CD4-positive, CD25-positive, alpha-beta regulatory T cell (primary cell): ENCODE measurements around the gene DPYD. TPM values are rescaled to one million over a fixed set of nuclear protein-coding genes. Genes with fewer than 3 reads are reported as not detected.
A peak's percentile ranks its signal among the peaks of the same experiment; 100 is the strongest.

Source experiments
- ATAC-seq, 2 donors: fragments of 150-1000 bp; cut with Tn5 transposase; one replicate each; pipeline ENCODE4 v1.10.0; 2021; ENCODE audit warnings: low read depth in 2 of 2, moderate number of reproducible peaks in 2 of 2, moderate library complexity in 1 of 2
- DNase-seq, 3 donors: peaks; one replicate each; pipeline versions ENCODE4 v3.0.0 to v3.0.0-alpha.2; 2012 to 2022; ENCODE audit warnings: mixed read lengths in 1 of 3
- H3K27ac ChIP-seq: one replicate; pipeline ENCODE4 v1.7.0; 2013; ENCODE audit warnings: mild to moderate bottlenecking, low read length; ENCODE audit not compliant: insufficient read depth, poor library complexity, severe bottlenecking
- H3K27me3 ChIP-seq: one replicate; pipeline ENCODE4 v1.7.0; 2013; ENCODE audit warnings: low read length; ENCODE audit not compliant: control insufficient read depth, insufficient read depth
- H3K36me3 ChIP-seq: one replicate; pipeline ENCODE4 v1.7.0; 2013; ENCODE audit warnings: mild to moderate bottlenecking, low read length, moderate library complexity; ENCODE audit not compliant: control insufficient read depth, insufficient read depth
- H3K4me1 ChIP-seq: 2 replicates; pipeline ENCODE4 v1.7.0; 2013; ENCODE audit warnings: mild to moderate bottlenecking, low read length; ENCODE audit not compliant: insufficient read depth, control insufficient read depth, poor library complexity, severe bottlenecking
- H3K4me3 ChIP-seq: one replicate; pipeline ENCODE4 v1.7.0; 2013; ENCODE audit warnings: low read depth, mild to moderate bottlenecking, low read length, moderate library complexity
- H3K9me3 ChIP-seq, 2 experiments: 1 replicate in 1 of 2; 2 replicates in 1 of 2; pipeline ENCODE4 v1.7.0; 2013; ENCODE audit warnings: low read length in 2 of 2, mild to moderate bottlenecking in 1 of 2, moderate library complexity in 1 of 2; ENCODE audit not compliant: control insufficient read depth in 2 of 2
- H3K27ac Mint-ChIP-seq, 3 donors: one replicate each; pipeline ENCODE4 v1.8.0; 2020 to 2022; ENCODE audit warnings: mild to moderate bottlenecking in 3 of 3, mixed read lengths in 3 of 3, moderate library complexity in 2 of 3
- H3K27me3 Mint-ChIP-seq: one replicate; pipeline ENCODE4 v1.8.0; 2022; ENCODE audit warnings: mild to moderate bottlenecking, mixed read lengths
- H3K36me3 Mint-ChIP-seq: one replicate; pipeline ENCODE4 v1.8.0; 2020; ENCODE audit warnings: mixed read lengths
- H3K4me1 Mint-ChIP-seq, 4 donors: one replicate each; pipeline ENCODE4 v1.8.0; 2020 to 2022; ENCODE audit warnings: mixed read lengths in 4 of 4, mild to moderate bottlenecking in 1 of 4
- H3K4me3 Mint-ChIP-seq, 4 donors: one replicate each; pipeline ENCODE4 v1.8.0; 2020 to 2022; ENCODE audit warnings: mild to moderate bottlenecking in 4 of 4, mixed read lengths in 4 of 4, moderate library complexity in 3 of 4
- H3K9me3 Mint-ChIP-seq, 7 donors: one replicate each; pipeline ENCODE4 v1.8.0; 2020 to 2022; ENCODE audit warnings: mixed read lengths in 7 of 7, mild to moderate bottlenecking in 3 of 7, moderate library complexity in 2 of 7
- polyA plus RNA-seq, 4 donors: library from polyadenylated mRNA; unstranded; fragments of 300-500 nt; fragmentation: Illumina TruSeq; gene quantifications; one replicate each; pipeline ENCODE4 v1.2.3, GENCODE V29; 2021
- total RNA-seq: library from RNA; stranded (reverse); gene quantifications from one replicate; pipeline ENCODE4 v1.2.3, GENCODE V29; 2022

DPYD gene
- total and polyA plus RNA-seq, 5 donors from 2014 or later, result 47.6 to 87.3 (median 55.2) TPM

DNA sequence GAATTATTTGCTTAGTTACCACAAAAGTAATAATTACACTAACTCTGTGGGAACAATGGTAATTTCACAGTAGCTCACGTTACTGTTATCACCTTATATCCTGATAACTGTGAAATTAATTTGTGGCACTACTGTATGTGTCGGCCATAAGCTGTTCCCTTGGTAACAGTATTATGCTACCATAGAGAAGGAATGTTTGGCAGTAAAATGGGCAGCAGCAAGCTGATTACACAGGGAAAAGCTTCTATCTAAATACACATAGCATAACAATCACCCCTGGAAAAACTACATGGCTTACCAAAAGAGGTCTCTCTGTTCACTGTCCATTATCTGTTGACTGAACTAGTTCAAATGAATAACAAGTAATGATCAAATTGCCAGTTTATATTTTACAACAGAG lies 124.1 kb downstream of the DPYD start:
- Histone ChIP-seq H3K4me1 (no peaks in the 10 kb centered on the region), H3K27me3 (no peaks in the 10 kb centered on the region), H3K4me3 (no peak overlapping the region), H3K9me3 (no peaks in the 10 kb centered on the region), H3K36me3 (peaks cover 2% of the 10 kb centered on the region), H3K27ac (no peak overlapping the region)
- H3K27ac Mint-ChIP-seq, result no peak overlapping the region
- peaks cover 23% of the 10 kb centered on the region for H3K36me3 Mint-ChIP-seq
- no peak overlapping the region for H3K4me3 Mint-ChIP-seq
- no peaks in the 10 kb centered on the region for H3K9me3 Mint-ChIP-seq
- H3K4me1 Mint-ChIP-seq, result peaks cover 10 to 32% (median 21%) of the 10 kb centered on the region in 4 donors
- DNase-seq, result no peak
- ATAC-seq, result no peak
- H3K27me3 Mint-ChIP-seq, result no peaks in the 10 kb centered on the region

DNA sequence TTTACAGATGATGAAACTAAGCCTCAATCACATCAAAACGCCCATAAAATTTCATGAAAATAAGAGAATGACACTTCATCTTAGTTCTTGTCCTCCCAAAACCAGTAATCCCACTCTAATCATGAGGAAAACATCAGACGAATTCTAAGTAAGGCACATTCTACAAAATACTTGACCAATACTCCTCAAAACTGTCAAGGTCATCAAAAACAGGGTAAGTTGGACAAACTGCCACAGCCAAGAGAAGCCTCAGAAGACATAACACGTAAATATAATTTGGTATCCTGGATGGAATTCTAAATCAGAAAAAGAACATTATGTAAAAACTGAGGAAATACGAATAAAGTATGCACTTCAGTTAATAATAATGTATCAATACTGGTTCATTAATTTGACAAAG lies 128.2 kb downstream of the DPYD start:
- ATAC-seq (no peak), DNase-seq (no peak)
- Histone ChIP-seq H3K27me3 (no peaks in the 10 kb centered on the region), H3K4me3 (no peak overlapping the region), H3K9me3 (no peaks in the 10 kb centered on the region), H3K36me3 (peaks cover 2% of the 10 kb centered on the region), H3K27ac (no peak overlapping the region), H3K4me1 (peaks cover 23% of the 10 kb centered on the region)
- no peaks in the 10 kb centered on the region for H3K27me3 Mint-ChIP-seq
- peaks cover 36 to 60% (median 39%) of the 10 kb centered on the region in 4 donors for H3K4me1 Mint-ChIP-seq
- peak overlapping the region in 1 of 4 donors; percentile 66 for H3K4me3 Mint-ChIP-seq
- H3K36me3 Mint-ChIP-seq, result peaks cover 11% of the 10 kb centered on the region
- H3K9me3 Mint-ChIP-seq, result no peaks in the 10 kb centered on the region
- no peak overlapping the region for H3K27ac Mint-ChIP-seq

DNA sequence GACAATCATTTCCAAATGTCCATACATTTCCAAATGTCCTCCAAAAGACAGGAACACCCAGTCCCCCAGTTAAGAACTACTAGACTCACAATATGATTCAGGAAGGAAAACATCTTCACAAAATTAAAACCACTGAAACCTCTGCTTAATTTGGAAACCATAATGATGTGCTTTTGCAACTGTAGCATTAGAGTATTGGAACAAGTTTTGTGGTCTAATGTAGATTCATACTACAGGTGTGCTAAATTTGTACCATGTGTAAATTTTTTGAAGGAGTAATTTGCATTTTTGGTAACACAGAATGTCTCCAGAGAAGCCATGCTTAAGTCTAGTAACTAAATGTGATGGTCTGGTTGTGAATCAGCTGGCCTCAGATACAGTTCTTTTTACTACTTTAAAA lies 129.6 kb downstream of the DPYD start:
- Histone ChIP-seq H3K4me1 (peaks cover 23% of the 10 kb centered on the region), H3K4me3 (no peak overlapping the region), H3K9me3 (no peaks in the 10 kb centered on the region), H3K36me3 (no peaks in the 10 kb centered on the region), H3K27ac (no peak overlapping the region), H3K27me3 (no peaks in the 10 kb centered on the region)
- no peaks in the 10 kb centered on the region for H3K9me3 Mint-ChIP-seq
- peaks cover 34 to 52% (median 35%) of the 10 kb centered on the region in 4 donors for H3K4me1 Mint-ChIP-seq
- peak overlapping the region in 2 of 4 donors; percentile 10 to 47 for H3K4me3 Mint-ChIP-seq
- ATAC-seq, result no peak
- peak in 1 of 3 donors; percentile 7 for DNase-seq
- peaks cover 8% of the 10 kb centered on the region for H3K36me3 Mint-ChIP-seq
- H3K27ac Mint-ChIP-seq, result peak overlapping the region in 1 of 3 donors; percentile 48
- H3K27me3 Mint-ChIP-seq, result no peaks in the 10 kb centered on the region

DNA sequence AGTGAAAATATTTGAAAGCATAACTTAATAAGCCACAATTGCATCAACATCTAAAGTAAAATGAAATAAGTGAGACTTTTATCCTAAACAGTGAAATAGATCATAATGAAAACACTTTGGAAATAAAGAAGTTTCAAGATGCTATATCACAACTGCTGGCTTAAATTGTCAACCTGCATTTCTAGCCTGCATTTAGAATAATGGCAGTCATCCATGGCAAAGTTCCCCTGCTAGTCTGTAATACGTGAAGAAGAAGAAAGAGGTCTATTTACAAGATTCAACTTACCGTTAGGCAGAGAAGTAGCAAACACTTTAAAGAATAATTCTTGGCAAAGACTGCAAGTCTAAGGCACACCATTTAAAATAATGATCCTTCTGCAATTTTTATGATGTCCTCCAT lies 133.6 kb downstream of the DPYD start:
- H3K4me3 Mint-ChIP-seq, result no peak overlapping the region
- H3K4me3 ChIP-seq, result no peak overlapping the region
- no peak overlapping the region for H3K27ac ChIP-seq
- H3K4me1 ChIP-seq, result peaks cover 23% of the 10 kb centered on the region
- H3K27me3 ChIP-seq, result no peaks in the 10 kb centered on the region
- H3K9me3 Mint-ChIP-seq, result no peaks in the 10 kb centered on the region
- DNase-seq (no peak), ATAC-seq (no peak)
- H3K36me3 Mint-ChIP-seq, result peaks cover 3% of the 10 kb centered on the region
- H3K27ac Mint-ChIP-seq, result no peak overlapping the region
- no peaks in the 10 kb centered on the region for H3K27me3 Mint-ChIP-seq
- peaks cover 31 to 53% (median 37%) of the 10 kb centered on the region in 4 donors for H3K4me1 Mint-ChIP-seq
- H3K36me3 ChIP-seq, result peaks cover 4% of the 10 kb centered on the region
- no peaks in the 10 kb centered on the region for H3K9me3 ChIP-seq

DNA sequence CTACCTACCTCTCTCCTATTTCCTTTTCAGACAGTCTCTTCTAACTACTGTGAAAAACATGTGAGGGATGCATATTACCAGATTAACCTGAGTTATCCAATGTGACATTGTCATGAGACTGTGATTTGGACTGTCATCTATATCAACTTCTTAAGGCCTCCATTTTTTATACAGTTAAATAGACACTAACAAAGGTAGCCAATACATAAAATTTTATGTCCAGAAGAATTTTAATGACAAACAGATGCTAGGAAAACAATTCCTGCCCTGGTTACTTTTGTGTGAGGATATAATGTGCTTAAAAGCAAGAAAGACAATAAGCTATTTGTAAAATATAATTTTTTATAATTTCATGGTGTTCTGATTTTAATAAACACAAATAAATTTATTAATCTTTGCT lies 136.2 kb downstream of the DPYD start:
- Histone ChIP-seq H3K36me3 (peaks cover 4% of the 10 kb centered on the region), H3K27ac (no peak overlapping the region), H3K4me3 (no peak overlapping the region), H3K4me1 (peaks cover 7% of the 10 kb centered on the region), H3K9me3 (no peaks in the 10 kb centered on the region), H3K27me3 (no peaks in the 10 kb centered on the region)
- DNase-seq (no peak), ATAC-seq (no peak)
- Mint-ChIP-seq H3K4me1 (peaks cover 14 to 35% (median 22%) of the 10 kb centered on the region in 4 donors), H3K27ac (no peak overlapping the region), H3K27me3 (no peaks in the 10 kb centered on the region), H3K9me3 (no peaks in the 10 kb centered on the region), H3K4me3 (no peak overlapping the region), H3K36me3 (no peaks in the 10 kb centered on the region)

DNA sequence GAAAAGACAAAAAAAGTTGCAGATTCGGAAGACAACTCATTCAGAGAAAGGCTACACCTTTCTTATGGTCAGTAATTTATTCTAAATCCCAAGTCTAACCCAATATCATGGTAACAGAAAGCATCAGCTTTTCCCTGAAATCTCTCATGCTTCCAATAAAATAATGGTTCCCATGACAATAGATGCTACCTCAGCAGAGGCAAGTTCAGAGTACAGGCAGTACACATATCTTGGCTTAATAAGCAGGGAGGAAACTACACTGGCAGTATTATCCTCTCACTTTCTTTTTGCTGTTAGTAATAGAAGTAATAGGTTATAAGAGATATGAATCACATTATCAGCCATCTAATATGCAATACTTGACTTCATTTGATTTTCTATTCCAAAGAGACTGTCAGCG lies 137.1 kb downstream of the DPYD start:
- DNase-seq (no peak), ATAC-seq (no peak)
- Histone ChIP-seq H3K4me3 (no peak overlapping the region), H3K27ac (no peak overlapping the region), H3K27me3 (no peaks in the 10 kb centered on the region), H3K4me1 (no peaks in the 10 kb centered on the region), H3K36me3 (peaks cover 4% of the 10 kb centered on the region), H3K9me3 (no peaks in the 10 kb centered on the region)
- no peaks in the 10 kb centered on the region for H3K27me3 Mint-ChIP-seq
- H3K36me3 Mint-ChIP-seq, result no peaks in the 10 kb centered on the region
- H3K4me1 Mint-ChIP-seq, result peaks cover 9 to 27% (median 19%) of the 10 kb centered on the region in 4 donors
- H3K9me3 Mint-ChIP-seq, result no peaks in the 10 kb centered on the region
- H3K4me3 Mint-ChIP-seq, result no peak overlapping the region
- no peak overlapping the region for H3K27ac Mint-ChIP-seq

DNA sequence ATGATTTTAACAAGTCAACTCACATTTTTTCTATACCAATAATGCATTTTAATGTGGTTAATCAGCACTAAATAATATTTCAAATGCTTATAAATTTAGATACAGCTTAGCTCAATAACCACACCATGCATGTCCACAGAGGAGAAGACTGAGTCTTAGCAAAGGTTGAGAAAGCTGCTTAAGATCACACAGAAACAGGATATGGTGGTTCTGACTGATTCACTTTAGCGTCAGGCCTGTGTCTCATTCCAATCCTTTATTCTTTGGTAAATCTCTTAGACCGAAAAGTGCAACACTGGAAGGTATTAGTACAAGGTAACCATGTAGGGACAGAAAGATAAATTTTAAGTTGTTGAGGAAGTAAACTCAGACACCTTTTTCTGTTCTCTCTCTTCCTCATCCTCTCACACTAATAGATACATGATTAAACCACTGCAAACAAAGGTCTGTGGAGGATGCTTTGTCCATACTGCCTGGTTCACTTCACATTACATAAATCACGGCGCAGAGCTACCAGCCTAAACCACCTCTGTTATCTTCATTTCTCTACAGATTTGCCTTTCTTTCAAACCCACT lies 139.0 kb downstream of the DPYD start:
- peaks cover 8% of the 10 kb centered on the region for H3K36me3 Mint-ChIP-seq
- no peak overlapping the region for H3K27ac Mint-ChIP-seq
- Histone ChIP-seq H3K36me3 (peaks cover 4% of the 10 kb centered on the region), H3K27ac (no peak overlapping the region), H3K4me1 (no peaks in the 10 kb centered on the region), H3K27me3 (no peaks in the 10 kb centered on the region), H3K4me3 (no peak overlapping the region), H3K9me3 (no peaks in the 10 kb centered on the region)
- peaks cover 9 to 20% (median 19%) of the 10 kb centered on the region in 4 donors for H3K4me1 Mint-ChIP-seq
- ATAC-seq (no peak), DNase-seq (peak in 1 of 3 donors; percentile 5)
- H3K4me3 Mint-ChIP-seq, result no peak overlapping the region
- no peaks in the 10 kb centered on the region for H3K9me3 Mint-ChIP-seq
- no peaks in the 10 kb centered on the region for H3K27me3 Mint-ChIP-seq

DNA sequence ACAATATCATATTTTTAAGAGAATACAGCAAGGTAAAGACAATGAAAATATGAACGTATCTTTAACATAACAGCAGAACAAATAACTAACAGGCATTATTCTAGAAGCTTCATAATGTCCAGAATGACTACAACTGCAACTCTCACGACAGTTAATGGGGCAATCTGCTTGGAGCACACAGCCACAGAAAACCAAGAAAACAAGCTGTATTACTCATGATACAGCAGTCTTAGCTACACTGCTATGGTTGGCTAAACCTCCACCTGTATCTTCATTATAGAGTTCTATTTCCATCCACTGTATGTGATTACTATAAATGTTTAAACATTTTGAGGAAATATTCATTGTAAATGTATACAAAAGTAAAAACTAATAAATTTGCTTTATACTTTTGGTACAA lies 139.9 kb downstream of the DPYD start:
- H3K4me3 Mint-ChIP-seq, result no peak overlapping the region
- Histone ChIP-seq H3K27me3 (no peaks in the 10 kb centered on the region), H3K36me3 (peaks cover 4% of the 10 kb centered on the region), H3K4me1 (no peaks in the 10 kb centered on the region), H3K27ac (no peak overlapping the region), H3K9me3 (no peaks in the 10 kb centered on the region), H3K4me3 (no peak overlapping the region)
- no peak for DNase-seq
- no peaks in the 10 kb centered on the region for H3K9me3 Mint-ChIP-seq
- H3K36me3 Mint-ChIP-seq, result peaks cover 14% of the 10 kb centered on the region
- H3K27me3 Mint-ChIP-seq, result no peaks in the 10 kb centered on the region
- ATAC-seq, result no peak
- no peak overlapping the region for H3K27ac Mint-ChIP-seq
- peaks cover 9 to 20% (median 19%) of the 10 kb centered on the region in 4 donors for H3K4me1 Mint-ChIP-seq
